Upper lobe of left lung (tissue), 6 donors: ENCODE results near the gene GOLGA8N. TPM values are rescaled to one million over a fixed set of nuclear protein-coding genes. Genes with fewer than 3 reads are reported as not detected.

ENCODE experiments used
- ATAC-seq, 2 donors: fragments of 200-7000 bp; cut with Tn5 transposase; one replicate each; pipeline ENCODE4 v1.9.1; 2022; ENCODE audit warnings: mild to moderate bottlenecking in 2 of 2, moderate library complexity in 2 of 2; ENCODE audit not compliant: low FRiP score in 2 of 2
- DNase-seq, 2 donors: peaks; one replicate each; pipeline ENCODE4 v3.0.0-alpha.2; 2019 to 2020
- H3K27ac ChIP-seq, 4 donors: fragments of 200-600 bp; sonication (generic); one replicate each; pipeline ENCODE4 v1.5.1; 2016 to 2019
- H3K27me3 ChIP-seq, 4 donors: fragments of 200-600 bp; sonication (generic); one replicate each; pipeline ENCODE4 v1.5.1; 2017 to 2019
- H3K36me3 ChIP-seq, 4 donors: fragments of 200-600 bp; sonication (generic); one replicate each; pipeline ENCODE4 v1.5.1; 2016 to 2019
- H3K4me1 ChIP-seq, 4 donors: fragments of 200-600 bp; sonication (generic); one replicate each; pipeline ENCODE4 v1.5.1; 2018 to 2019
- H3K4me3 ChIP-seq, 4 donors: fragments of 200-600 bp; sonication (generic); one replicate each; pipeline ENCODE4 v1.5.1; 2017 to 2019; ENCODE audit warnings: mild to moderate bottlenecking in 2 of 4, moderate library complexity in 1 of 4
- H3K9me3 ChIP-seq, 4 donors: fragments of 200-600 bp; sonication (generic); one replicate each; pipeline ENCODE4 v1.5.1; 2018 to 2019
- EP300 ChIP-seq, 4 donors: sonication (generic); formaldehyde crosslinking; IDR thresholded peaks; one replicate each; pipeline ENCODE4 v1.5.1; 2017; ENCODE audit warnings: antibody characterized with exemption in 4 of 4, control low read depth in 2 of 4
- POLR2A ChIP-seq, 4 donors: fragments of 450-650 bp; IDR thresholded peaks; one replicate each; pipeline ENCODE4 v1.5.1; 2016 to 2017; ENCODE audit warnings: antibody characterized with exemption in 4 of 4, mild to moderate bottlenecking in 2 of 4
- POLR2AphosphoS5 ChIP-seq, 2 donors: sonication (generic); formaldehyde crosslinking; IDR thresholded peaks; one replicate each; pipeline ENCODE4 v1.5.1; 2017; ENCODE audit warnings: antibody characterized with exemption in 2 of 2
- WGBS, 2 donors: methylation state at CpG; one replicate each; pipeline ENCODE4 v1.1.5; 2017 to 2018; 5-methylcytosine and 5-hydroxymethylcytosine counted together
- total RNA-seq, 6 donors: library from RNA; depleted of rRNA in 4 of 6; stranded (reverse); fragments of >200 nt in 4 of 6; gene quantifications; one replicate each; pipeline versions ENCODE4 v1.1.0 to v1.2.1, GENCODE V29; 2016 to 2021
- TF ChIP-seq, protein P1 (sequence below), 6 experiments: fragments of 450-650 bp in 4 of 6; fragments of 200-600 bp in 2 of 6; sonication (generic) in 2 of 6; IDR thresholded peaks; one replicate each; pipeline ENCODE4 v1.5.1; 2016 to 2019; ENCODE audit warnings: antibody characterized with exemption in 6 of 6
- donor health status: DM: no; HTN: no; CAD: no; lungs with moderate emphysema.
- donor health status: DM: no; HTN: yes; CAD: no; lungs with severe emphysema.

GOLGA8N gene
- total RNA-seq, 6 donors from 2014 or later = 5.9 to 58.7 (median 14.6) TPM

DNA sequence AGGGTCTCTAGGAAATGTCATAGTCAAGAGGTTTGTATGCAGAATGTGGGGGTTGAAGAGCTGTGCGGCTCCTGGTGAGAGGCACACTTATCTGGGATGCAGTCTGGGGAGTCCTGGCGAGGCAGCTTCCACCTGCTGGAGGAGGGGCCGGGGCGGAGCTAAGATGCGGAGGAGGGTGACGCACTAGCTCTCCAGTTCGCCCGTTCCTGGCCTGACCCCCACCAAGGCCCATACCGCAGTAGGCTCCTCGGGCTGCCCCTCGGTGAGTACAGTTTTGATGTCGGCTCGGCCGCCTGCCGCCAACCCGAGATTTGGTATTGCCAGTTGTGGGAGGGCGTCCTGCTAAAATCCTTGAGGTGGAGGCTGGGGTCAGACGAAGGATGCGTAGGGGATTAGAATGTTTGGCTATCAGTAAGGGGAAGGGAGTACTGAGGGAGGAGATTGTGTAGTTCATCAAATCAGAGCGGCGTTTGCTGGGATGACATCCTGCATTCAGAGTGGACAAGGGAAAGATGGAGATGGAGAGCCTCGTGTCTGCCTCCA, 48.3 kb downstream of the GOLGA8N start, which contains the start of gene SCG5:
SCG5 (plus strand) TSS at position 194 of the 543 bp plus-strand sequence. CDS start 1,883 bp downstream, outside the sequence.
- Histone ChIP-seq H3K36me3 (no peaks in the 10 kb centered on the region), H3K4me1 (peaks cover 0 to 5% (median 2%) of the 10 kb centered on the region in 4 donors), H3K4me3 (peak within 1 kb of the TSS in 3 of 4 donors; percentile 12 to 28 (median 13)), H3K27ac (no peak within 1 kb of the TSS), H3K27me3 (no peaks in the 10 kb centered on the region), H3K9me3 (no peaks in the 10 kb centered on the region)
- TF ChIP-seq EP300 (IDR thresholded peaks at IDR 0.05) (no peak), POLR2AphosphoS5 (IDR thresholded peaks at IDR 0.05) (no peak), POLR2A (IDR thresholded peaks at IDR 0.05) (no peak)
- TF ChIP-seq, protein P1, sequence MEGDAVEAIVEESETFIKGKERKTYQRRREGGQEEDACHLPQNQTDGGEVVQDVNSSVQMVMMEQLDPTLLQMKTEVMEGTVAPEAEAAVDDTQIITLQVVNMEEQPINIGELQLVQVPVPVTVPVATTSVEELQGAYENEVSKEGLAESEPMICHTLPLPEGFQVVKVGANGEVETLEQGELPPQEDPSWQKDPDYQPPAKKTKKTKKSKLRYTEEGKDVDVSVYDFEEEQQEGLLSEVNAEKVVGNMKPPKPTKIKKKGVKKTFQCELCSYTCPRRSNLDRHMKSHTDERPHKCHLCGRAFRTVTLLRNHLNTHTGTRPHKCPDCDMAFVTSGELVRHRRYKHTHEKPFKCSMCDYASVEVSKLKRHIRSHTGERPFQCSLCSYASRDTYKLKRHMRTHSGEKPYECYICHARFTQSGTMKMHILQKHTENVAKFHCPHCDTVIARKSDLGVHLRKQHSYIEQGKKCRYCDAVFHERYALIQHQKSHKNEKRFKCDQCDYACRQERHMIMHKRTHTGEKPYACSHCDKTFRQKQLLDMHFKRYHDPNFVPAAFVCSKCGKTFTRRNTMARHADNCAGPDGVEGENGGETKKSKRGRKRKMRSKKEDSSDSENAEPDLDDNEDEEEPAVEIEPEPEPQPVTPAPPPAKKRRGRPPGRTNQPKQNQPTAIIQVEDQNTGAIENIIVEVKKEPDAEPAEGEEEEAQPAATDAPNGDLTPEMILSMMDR (IDR thresholded peaks at IDR 0.05) = no peak
- ATAC-seq = peak; percentile 26 to 67
- 31 to 38% methylated on average over 12 to 22 of the region's 22 CpGs for WGBS, 2 donors
- peak; percentile 38 to 69 for DNase-seq

DNA sequence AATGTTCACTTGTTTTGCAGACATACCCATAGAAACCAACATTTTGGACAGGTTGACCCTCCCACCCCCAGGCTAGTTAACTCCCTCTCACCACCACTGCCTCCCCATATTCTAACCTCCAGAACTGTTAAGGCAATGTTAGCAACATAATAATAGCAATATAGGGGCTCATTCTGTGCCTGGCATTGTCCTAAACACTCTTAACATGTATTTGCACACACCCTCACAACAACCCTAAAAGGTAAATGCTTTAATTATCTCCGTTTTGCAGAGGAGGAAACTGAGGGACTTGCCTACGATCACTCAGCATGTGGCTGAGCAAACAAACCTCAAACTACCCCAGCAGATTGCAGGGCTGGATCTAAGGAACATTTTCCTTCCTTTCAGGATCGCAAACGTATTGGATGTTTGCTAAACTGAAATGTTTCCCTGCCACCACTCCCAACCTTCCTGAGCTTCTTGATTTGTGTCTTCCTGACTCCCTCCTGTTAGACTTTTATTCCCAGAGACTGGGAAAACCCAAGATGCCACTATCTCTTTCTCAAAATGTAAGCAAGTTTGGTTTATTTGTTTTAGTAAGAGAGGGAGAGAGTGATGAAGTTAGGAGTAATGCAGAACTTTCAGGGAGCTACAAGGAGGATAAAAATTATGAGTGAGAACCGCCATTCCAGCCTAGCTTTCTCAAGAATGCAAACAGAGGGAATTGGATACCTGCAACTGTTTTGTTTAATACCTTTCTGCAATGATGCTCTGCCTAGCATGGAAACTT, 49.6 kb downstream of the GOLGA8N start:
- Histone ChIP-seq H3K9me3 (no peaks in the 10 kb centered on the region), H3K4me3 (no peak overlapping the region), H3K36me3 (no peaks in the 10 kb centered on the region), H3K4me1 (peaks cover 0 to 5% (median 2%) of the 10 kb centered on the region in 4 donors), H3K27me3 (no peaks in the 10 kb centered on the region), H3K27ac (no peak overlapping the region)
- no peak for ATAC-seq
- WGBS, 2 donors = 64 to 76% methylated on average over 5 of the region's 5 CpGs
- TF ChIP-seq POLR2A (IDR thresholded peaks at IDR 0.05) = no peak
- TF ChIP-seq, protein P1 (IDR thresholded peaks at IDR 0.05) = no peak
- TF ChIP-seq POLR2AphosphoS5 (IDR thresholded peaks at IDR 0.05) = no peak
- TF ChIP-seq EP300 (IDR thresholded peaks at IDR 0.05) = no peak
- DNase-seq = no peak

DNA sequence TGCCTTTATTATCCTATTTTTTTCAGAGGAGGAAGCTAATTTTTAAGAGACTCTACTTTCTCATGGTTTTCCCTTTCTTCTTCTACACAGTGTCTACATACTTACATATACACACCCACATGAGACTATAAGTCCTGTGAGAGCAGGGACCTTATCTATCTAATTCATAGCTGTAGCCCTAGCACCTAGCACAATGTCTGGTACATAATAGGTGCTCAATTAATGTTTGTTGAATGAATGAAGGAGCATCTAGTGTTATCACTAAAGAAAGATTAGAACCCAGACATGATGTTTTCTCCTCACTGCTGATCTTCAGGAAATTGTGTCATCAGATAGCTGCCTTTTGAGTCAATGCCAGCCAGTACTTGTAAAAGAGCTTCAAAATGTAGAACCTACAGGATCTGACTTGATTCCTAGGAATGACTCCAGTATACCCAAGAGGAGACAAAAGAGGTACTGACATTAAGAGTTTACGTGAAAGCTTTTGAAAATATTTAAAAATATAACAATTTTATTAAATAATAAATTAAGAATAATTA, 50.7 kb downstream of the GOLGA8N start:
- H3K4me1 ChIP-seq = peaks cover 0 to 5% (median 2%) of the 10 kb centered on the region in 4 donors
- TF ChIP-seq POLR2AphosphoS5 (IDR thresholded peaks at IDR 0.05) = no peak
- TF ChIP-seq POLR2A (IDR thresholded peaks at IDR 0.05) = no peak
- no peak for TF ChIP-seq EP300 (IDR thresholded peaks at IDR 0.05)
- TF ChIP-seq, protein P1 (IDR thresholded peaks at IDR 0.05) = no peak
- H3K27ac ChIP-seq = no peak overlapping the region
- no peaks in the 10 kb centered on the region for H3K27me3 ChIP-seq
- H3K4me3 ChIP-seq = no peak overlapping the region
- no peaks in the 10 kb centered on the region for H3K9me3 ChIP-seq
- H3K36me3 ChIP-seq = no peaks in the 10 kb centered on the region
- WGBS, 2 donors = 97 to 98% methylated on average over 1 of the region's 1 CpG
- ATAC-seq (no peak), DNase-seq (no peak)

DNA sequence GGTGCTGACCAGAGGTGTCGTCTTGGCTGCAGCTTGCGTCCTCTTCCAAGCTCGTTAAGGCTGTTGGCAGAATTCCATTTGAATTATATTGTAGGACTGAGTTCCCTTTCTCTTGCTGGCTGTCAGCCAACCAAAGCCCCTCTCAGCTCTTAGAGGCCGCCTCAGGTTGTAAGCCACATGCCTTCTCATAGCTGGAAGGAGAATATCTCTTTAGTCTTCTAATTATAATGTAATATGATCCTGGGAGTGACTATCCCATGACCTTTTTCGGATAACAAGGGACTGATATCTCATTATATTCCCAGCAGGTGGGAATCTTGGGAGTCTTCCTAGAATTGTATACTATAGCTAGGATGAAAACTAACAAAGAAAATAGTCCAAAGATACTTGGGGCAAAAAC, 53.0 kb downstream of the GOLGA8N start:
- Histone ChIP-seq H3K27me3 (no peaks in the 10 kb centered on the region), H3K36me3 (no peaks in the 10 kb centered on the region), H3K4me1 (peaks cover 0 to 5% (median 2%) of the 10 kb centered on the region in 4 donors), H3K27ac (no peak overlapping the region), H3K4me3 (no peak overlapping the region), H3K9me3 (no peaks in the 10 kb centered on the region)
- no peak for TF ChIP-seq POLR2A (IDR thresholded peaks at IDR 0.05)
- TF ChIP-seq, protein P1 (IDR thresholded peaks at IDR 0.05) = no peak
- no peak for TF ChIP-seq POLR2AphosphoS5 (IDR thresholded peaks at IDR 0.05)
- TF ChIP-seq EP300 (IDR thresholded peaks at IDR 0.05) = no peak
- WGBS, 2 donors = 56 to 60% methylated on average over 5 of the region's 5 CpGs
- DNase-seq = no peak
- ATAC-seq = no peak
